Liver (tissue), 9 donors: ENCODE data around the gene KCNQ5. TPM values are rescaled to one million over a fixed set of nuclear protein-coding genes. Genes with fewer than 3 reads are reported as not detected.

Experiments
- DNase-seq: peaks from one replicate; pipeline ENCODE4 v3.0.0-alpha.2; 2017; ENCODE audit warnings: low spot score
- H3K27ac ChIP-seq, 2 donors: one replicate each; pipeline ENCODE4 v1.7.0; 2013; ENCODE audit warnings: inconsistent platforms in 2 of 2, low read length in 2 of 2, control low read depth in 1 of 2, low read depth in 1 of 2, mild to moderate bottlenecking in 1 of 2
- H3K27me3 ChIP-seq, 4 donors: one replicate each; pipeline versions ENCODE4 v1.6.1 to v1.7.0; 2013; ENCODE audit warnings: low read length in 3 of 4, inconsistent platforms in 1 of 4, mild to moderate bottlenecking in 1 of 4, moderate library complexity in 1 of 4; ENCODE audit not compliant: control insufficient read depth in 4 of 4, insufficient read depth in 4 of 4
- H3K36me3 ChIP-seq, 4 donors: one replicate each; pipeline versions ENCODE4 v1.6.1 to v1.7.0; 2013; ENCODE audit warnings: low read length in 3 of 4, mild to moderate bottlenecking in 3 of 4, low read depth in 1 of 4, moderate library complexity in 1 of 4; ENCODE audit not compliant: control insufficient read depth in 4 of 4, insufficient read depth in 3 of 4
- H3K4me1 ChIP-seq, 4 donors: one replicate each; pipeline versions ENCODE4 v1.6.1 to v1.7.0; 2013; ENCODE audit warnings: low read length in 3 of 4, mild to moderate bottlenecking in 3 of 4, moderate library complexity in 1 of 4; ENCODE audit not compliant: control insufficient read depth in 4 of 4, insufficient read depth in 4 of 4
- H3K4me3 ChIP-seq, 3 donors: one replicate each; pipeline versions ENCODE4 v1.6.1 to v1.7.0; 2013; ENCODE audit warnings: low read length in 3 of 3, control low read depth in 1 of 3, low read depth in 1 of 3, mild to moderate bottlenecking in 1 of 3
- H3K9ac ChIP-seq, 2 donors: one replicate each; pipeline ENCODE4 v1.7.0; 2013; ENCODE audit warnings: low read length in 2 of 2, mild to moderate bottlenecking in 2 of 2, moderate library complexity in 2 of 2, control low read depth in 1 of 2, low read depth in 1 of 2
- H3K9me3 ChIP-seq, 4 donors: one replicate each; pipeline versions ENCODE4 v1.6.1 to v1.7.0; 2013; ENCODE audit warnings: low read length in 3 of 4; ENCODE audit not compliant: control insufficient read depth in 4 of 4
- EGR1 ChIP-seq, 2 donors: IDR thresholded peaks; 2 replicates each; pipeline ENCODE4 v1.6.1; 2016 to 2018; ENCODE audit warnings: antibody characterized with exemption in 2 of 2, low read depth in 2 of 2
- FOXA1 ChIP-seq: IDR thresholded peaks from 2 replicates; pipeline ENCODE4 v1.6.1; 2016; ENCODE audit warnings: antibody characterized with exemption
- FOXA2 ChIP-seq: IDR thresholded peaks from 2 replicates; pipeline ENCODE4 v1.6.1; 2016; ENCODE audit warnings: antibody characterized with exemption
- GABPA ChIP-seq, 2 donors: IDR thresholded peaks in 1 of 2; conservative IDR thresholded peaks in 1 of 2; 2 replicates each; pipeline ENCODE4 v1.6.1; 2016; ENCODE audit warnings: antibody characterized with exemption in 2 of 2, mild to moderate bottlenecking in 1 of 2, moderate library complexity in 1 of 2
- HNF4A ChIP-seq, 2 donors: conservative IDR thresholded peaks; 2 replicates each; pipeline ENCODE4 v1.6.1; 2016; ENCODE audit warnings: antibody characterized with exemption in 2 of 2, mild to moderate bottlenecking in 2 of 2
- HNF4G ChIP-seq: IDR thresholded peaks from 2 replicates; pipeline ENCODE4 v1.6.1; 2016; ENCODE audit warnings: antibody characterized with exemption
- JUND ChIP-seq, 2 donors: IDR thresholded peaks; 2 replicates each; pipeline ENCODE4 v1.6.1; 2016; ENCODE audit warnings: antibody characterized with exemption in 2 of 2
- MAX ChIP-seq: IDR thresholded peaks from 2 replicates; pipeline ENCODE4 v1.6.1; 2016; ENCODE audit warnings: antibody characterized with exemption
- NR2F2 ChIP-seq: IDR thresholded peaks from 2 replicates; pipeline ENCODE4 v1.6.1; 2016; ENCODE audit warnings: antibody characterized with exemption
- RAD21 ChIP-seq, 2 donors: IDR thresholded peaks; 2 replicates each; pipeline ENCODE4 v1.6.1; 2016; ENCODE audit warnings: antibody characterized with exemption in 2 of 2, mild to moderate bottlenecking in 2 of 2
- RXRA ChIP-seq, 2 donors: IDR thresholded peaks; 2 replicates each; pipeline ENCODE4 v1.6.1; 2017 to 2018; ENCODE audit warnings: antibody characterized with exemption in 2 of 2, mild to moderate bottlenecking in 1 of 2
- SP1 ChIP-seq: IDR thresholded peaks from 2 replicates; pipeline ENCODE4 v1.6.1; 2018; ENCODE audit warnings: antibody characterized with exemption, mild to moderate bottlenecking
- TAF1 ChIP-seq: conservative IDR thresholded peaks from 2 replicates; pipeline ENCODE4 v1.6.1; 2016; ENCODE audit warnings: antibody characterized with exemption, mild to moderate bottlenecking
- YY1 ChIP-seq: IDR thresholded peaks from 2 replicates; pipeline ENCODE4 v1.6.1; 2016; ENCODE audit warnings: antibody characterized with exemption, mild to moderate bottlenecking
- WGBS: extraction: QIAGEN DNeasy Blood & Tissue Kit; methylation state at CpG from one replicate; pipeline ENCODE4 v1.1.7; 2013; 5-methylcytosine and 5-hydroxymethylcytosine counted together
- polyA plus RNA-seq, 2 donors: library from polyadenylated mRNA; stranded (reverse) in 1 of 2; unstranded in 1 of 2; fragments of 200-250 nt in 1 of 2; fragments of >200 nt in 1 of 2; fragmentation: Nextera tagmentation in 1 of 2; extraction: Ambion mirVana in 1 of 2; gene quantifications; one replicate each; pipeline versions ENCODE4 v1.2.1 to v1.2.3, GENCODE V29; 2013 to 2015
- total RNA-seq, 2 donors: library from RNA; depleted of rRNA; stranded (reverse); fragments of >200 nt; gene quantifications; one replicate each; pipeline ENCODE4 v1.2.3, GENCODE V29; 2014
- TF ChIP-seq, protein P1 (sequence below): IDR thresholded peaks from 2 replicates; pipeline ENCODE4 v1.6.1; 2016; ENCODE audit warnings: antibody characterized with exemption
- TF ChIP-seq, protein P2 (sequence below): fragments of 150-350 bp; IDR thresholded peaks from 2 replicates; pipeline ENCODE4 v1.5.1; 2017; ENCODE audit warnings: improper control_type of control experiment, low read depth, low read length; ENCODE audit not compliant: missing input control
- TF ChIP-seq, protein P3 (sequence below): IDR thresholded peaks from 2 replicates; pipeline ENCODE4 v1.6.1; 2016; ENCODE audit warnings: antibody characterized with exemption
- TF ChIP-seq, protein P4 (sequence below): IDR thresholded peaks from 2 replicates; pipeline ENCODE4 v1.6.1; 2016; ENCODE audit warnings: antibody characterized with exemption, mild to moderate bottlenecking
- donor health status: healthy.
- donor health status: healthy.
- donor health status: healthy.
- donor health status: healthy.
- donor health status: healthy.

The KCNQ5 gene
- total and polyA plus RNA-seq, 4 donors = 0.02 to 1.1 (median 0.15) TPM

DNA sequence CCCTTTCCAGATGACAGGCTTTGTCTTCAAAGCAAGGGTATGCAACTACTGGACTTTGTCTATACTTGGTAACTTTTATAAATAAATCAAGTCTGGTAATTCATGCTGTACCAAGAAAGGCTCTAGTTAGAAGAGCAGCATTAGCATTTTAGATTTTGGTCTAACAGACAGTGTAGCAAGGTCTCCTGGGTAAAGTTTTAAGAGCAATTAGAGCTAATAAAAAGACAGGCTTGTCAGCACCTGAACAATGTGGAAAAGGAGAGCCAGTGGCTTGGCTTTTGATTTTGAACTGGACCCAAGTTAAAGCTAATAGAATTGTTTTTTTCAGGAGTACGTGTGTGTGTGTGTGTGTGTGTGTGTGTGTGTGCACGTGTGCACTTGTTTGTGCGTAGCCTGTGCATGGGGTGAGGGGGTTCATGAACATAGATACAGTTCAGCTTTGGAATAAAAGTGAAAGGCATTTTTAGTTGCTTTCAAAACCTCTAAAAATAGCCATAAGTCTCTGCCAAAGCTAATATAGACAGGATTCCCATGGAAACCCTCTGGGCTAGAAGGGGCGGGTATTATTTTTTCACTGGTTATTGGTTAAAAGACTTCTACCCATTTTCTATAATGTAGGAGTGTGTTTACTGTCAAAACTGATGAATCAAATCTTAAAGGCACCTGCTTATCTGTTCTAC lies 138.4 kb downstream of the KCNQ5 start:
- WGBS = 25% methylated on average over 4 of the region's 4 CpGs
- DNase-seq = no peak
- Histone ChIP-seq H3K27ac (peak overlapping the region in 1 of 2 donors; percentile 23), H3K27me3 (no peaks in the 10 kb centered on the region), H3K9ac (no peak overlapping the region), H3K4me1 (peaks cover 0 to 11% (median 5%) of the 10 kb centered on the region in 4 donors), H3K9me3 (no peaks in the 10 kb centered on the region), H3K4me3 (peak overlapping the region in 2 of 3 donors; percentile 26 to 29), H3K36me3 (no peaks in the 10 kb centered on the region)
- TF ChIP-seq GABPA (IDR thresholded peaks at IDR 0.05 in 1 of 2, conservative IDR thresholded peaks at IDR 0.05 in 1 of 2) (no peak), FOXA2 (no peak), MAX (no peak), YY1 (peak; percentile 15), HNF4A (conservative IDR thresholded peaks at IDR 0.05) (peak in 1 of 2 donors; percentile 29), FOXA1 (no peak), RXRA (IDR thresholded peaks at IDR 0.05) (peak; percentile 25 to 50), JUND (IDR thresholded peaks at IDR 0.05) (no peak), NR2F2 (no peak), HNF4G (no peak), EGR1 (IDR thresholded peaks at IDR 0.05; ENCODE audit: low read depth in 2 of 2) (no peak), TAF1 (no peak), SP1 (peak; percentile 61), RAD21 (IDR thresholded peaks at IDR 0.05) (no peak)
- TF ChIP-seq, protein P1, sequence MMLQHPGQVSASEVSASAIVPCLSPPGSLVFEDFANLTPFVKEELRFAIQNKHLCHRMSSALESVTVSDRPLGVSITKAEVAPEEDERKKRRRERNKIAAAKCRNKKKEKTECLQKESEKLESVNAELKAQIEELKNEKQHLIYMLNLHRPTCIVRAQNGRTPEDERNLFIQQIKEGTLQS = no peak
- TF ChIP-seq, protein P2, sequence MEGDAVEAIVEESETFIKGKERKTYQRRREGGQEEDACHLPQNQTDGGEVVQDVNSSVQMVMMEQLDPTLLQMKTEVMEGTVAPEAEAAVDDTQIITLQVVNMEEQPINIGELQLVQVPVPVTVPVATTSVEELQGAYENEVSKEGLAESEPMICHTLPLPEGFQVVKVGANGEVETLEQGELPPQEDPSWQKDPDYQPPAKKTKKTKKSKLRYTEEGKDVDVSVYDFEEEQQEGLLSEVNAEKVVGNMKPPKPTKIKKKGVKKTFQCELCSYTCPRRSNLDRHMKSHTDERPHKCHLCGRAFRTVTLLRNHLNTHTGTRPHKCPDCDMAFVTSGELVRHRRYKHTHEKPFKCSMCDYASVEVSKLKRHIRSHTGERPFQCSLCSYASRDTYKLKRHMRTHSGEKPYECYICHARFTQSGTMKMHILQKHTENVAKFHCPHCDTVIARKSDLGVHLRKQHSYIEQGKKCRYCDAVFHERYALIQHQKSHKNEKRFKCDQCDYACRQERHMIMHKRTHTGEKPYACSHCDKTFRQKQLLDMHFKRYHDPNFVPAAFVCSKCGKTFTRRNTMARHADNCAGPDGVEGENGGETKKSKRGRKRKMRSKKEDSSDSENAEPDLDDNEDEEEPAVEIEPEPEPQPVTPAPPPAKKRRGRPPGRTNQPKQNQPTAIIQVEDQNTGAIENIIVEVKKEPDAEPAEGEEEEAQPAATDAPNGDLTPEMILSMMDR = no peak
- TF ChIP-seq, protein P3, sequence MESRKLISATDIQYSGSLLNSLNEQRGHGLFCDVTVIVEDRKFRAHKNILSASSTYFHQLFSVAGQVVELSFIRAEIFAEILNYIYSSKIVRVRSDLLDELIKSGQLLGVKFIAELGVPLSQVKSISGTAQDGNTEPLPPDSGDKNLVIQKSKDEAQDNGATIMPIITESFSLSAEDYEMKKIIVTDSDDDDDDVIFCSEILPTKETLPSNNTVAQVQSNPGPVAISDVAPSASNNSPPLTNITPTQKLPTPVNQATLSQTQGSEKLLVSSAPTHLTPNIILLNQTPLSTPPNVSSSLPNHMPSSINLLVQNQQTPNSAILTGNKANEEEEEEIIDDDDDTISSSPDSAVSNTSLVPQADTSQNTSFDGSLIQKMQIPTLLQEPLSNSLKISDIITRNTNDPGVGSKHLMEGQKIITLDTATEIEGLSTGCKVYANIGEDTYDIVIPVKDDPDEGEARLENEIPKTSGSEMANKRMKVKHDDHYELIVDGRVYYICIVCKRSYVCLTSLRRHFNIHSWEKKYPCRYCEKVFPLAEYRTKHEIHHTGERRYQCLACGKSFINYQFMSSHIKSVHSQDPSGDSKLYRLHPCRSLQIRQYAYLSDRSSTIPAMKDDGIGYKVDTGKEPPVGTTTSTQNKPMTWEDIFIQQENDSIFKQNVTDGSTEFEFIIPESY = no peak
- TF ChIP-seq, protein P4, sequence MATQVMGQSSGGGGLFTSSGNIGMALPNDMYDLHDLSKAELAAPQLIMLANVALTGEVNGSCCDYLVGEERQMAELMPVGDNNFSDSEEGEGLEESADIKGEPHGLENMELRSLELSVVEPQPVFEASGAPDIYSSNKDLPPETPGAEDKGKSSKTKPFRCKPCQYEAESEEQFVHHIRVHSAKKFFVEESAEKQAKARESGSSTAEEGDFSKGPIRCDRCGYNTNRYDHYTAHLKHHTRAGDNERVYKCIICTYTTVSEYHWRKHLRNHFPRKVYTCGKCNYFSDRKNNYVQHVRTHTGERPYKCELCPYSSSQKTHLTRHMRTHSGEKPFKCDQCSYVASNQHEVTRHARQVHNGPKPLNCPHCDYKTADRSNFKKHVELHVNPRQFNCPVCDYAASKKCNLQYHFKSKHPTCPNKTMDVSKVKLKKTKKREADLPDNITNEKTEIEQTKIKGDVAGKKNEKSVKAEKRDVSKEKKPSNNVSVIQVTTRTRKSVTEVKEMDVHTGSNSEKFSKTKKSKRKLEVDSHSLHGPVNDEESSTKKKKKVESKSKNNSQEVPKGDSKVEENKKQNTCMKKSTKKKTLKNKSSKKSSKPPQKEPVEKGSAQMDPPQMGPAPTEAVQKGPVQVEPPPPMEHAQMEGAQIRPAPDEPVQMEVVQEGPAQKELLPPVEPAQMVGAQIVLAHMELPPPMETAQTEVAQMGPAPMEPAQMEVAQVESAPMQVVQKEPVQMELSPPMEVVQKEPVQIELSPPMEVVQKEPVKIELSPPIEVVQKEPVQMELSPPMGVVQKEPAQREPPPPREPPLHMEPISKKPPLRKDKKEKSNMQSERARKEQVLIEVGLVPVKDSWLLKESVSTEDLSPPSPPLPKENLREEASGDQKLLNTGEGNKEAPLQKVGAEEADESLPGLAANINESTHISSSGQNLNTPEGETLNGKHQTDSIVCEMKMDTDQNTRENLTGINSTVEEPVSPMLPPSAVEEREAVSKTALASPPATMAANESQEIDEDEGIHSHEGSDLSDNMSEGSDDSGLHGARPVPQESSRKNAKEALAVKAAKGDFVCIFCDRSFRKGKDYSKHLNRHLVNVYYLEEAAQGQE = no peak
